SK-N-SH treated with all-trans-retinoic acid at 6 μM for 48 hours (cell line): ENCODE results near the gene CHST15.

Source experiments
- ATAC-seq: fragments of 200-7000 bp; cut with Tn5 transposase; 3 replicates; pipeline ENCODE4 v1.9.1; 2020; ENCODE audit warnings: mild to moderate bottlenecking, moderate library complexity
- ARNTL ChIP-seq: fragments of 450-650 bp; formaldehyde crosslinking; IDR thresholded peaks from 2 replicates; pipeline ENCODE4 v1.5.0; 2020; ENCODE audit warnings: low read depth, mild to moderate bottlenecking, moderate library complexity, borderline replicate concordance
- BACH2 ChIP-seq: fragments of 250-450 bp; sonication (Bioruptor Pico); IDR thresholded peaks from 2 replicates; pipeline ENCODE4 v1.9.0; 2021; ENCODE audit warnings: mild to moderate bottlenecking, borderline replicate concordance
- GLIS3 ChIP-seq: fragments of 250-450 bp; sonication (Bioruptor Pico); IDR thresholded peaks from 2 replicates; pipeline ENCODE4 v1.5.0; 2020; ENCODE audit warnings: mild to moderate bottlenecking, moderate library complexity
- ISL1 ChIP-seq: fragments of 250-450 bp; sonication (Bioruptor Pico); IDR thresholded peaks from 2 replicates; pipeline ENCODE4 v2.1.2; 2022; ENCODE audit warnings: mild to moderate bottlenecking, moderate library complexity
- OSR1 ChIP-seq: fragments of 250-450 bp; sonication (Bioruptor Pico); IDR thresholded peaks from 2 replicates; pipeline ENCODE4 v1.8.0; 2022; ENCODE audit warnings: moderate library complexity, mild to moderate bottlenecking, inconsistent platforms
- PPARA ChIP-seq: fragments of 250-450 bp; sonication (Bioruptor Pico); IDR thresholded peaks from 2 replicates; pipeline ENCODE4 v1.5.0; 2020; ENCODE audit warnings: mild to moderate bottlenecking, borderline replicate concordance
- RARB ChIP-seq: fragments of 250-450 bp; sonication (Bioruptor Pico); IDR thresholded peaks from 2 replicates; pipeline ENCODE4 v1.8.0; 2021; ENCODE audit warnings: mild to moderate bottlenecking, moderate library complexity
- SNAI2 ChIP-seq: fragments of 250-450 bp; sonication (Bioruptor Pico); IDR thresholded peaks from 2 replicates; pipeline ENCODE4 v1.5.0; 2020; ENCODE audit warnings: mild to moderate bottlenecking, moderate library complexity
- TCF4 ChIP-seq: fragments of 250-450 bp; sonication (Bioruptor Pico); IDR thresholded peaks from 2 replicates; pipeline ENCODE4 v1.8.0; 2021; ENCODE audit warnings: mild to moderate bottlenecking, moderate library complexity, borderline replicate concordance
- TOX ChIP-seq: fragments of 250-450 bp; sonication (Bioruptor Pico); IDR thresholded peaks from 2 replicates; pipeline ENCODE4 v1.8.0; 2021; ENCODE audit warnings: mild to moderate bottlenecking, moderate library complexity, borderline replicate concordance
- ZC3H10 ChIP-seq: fragments of 250-450 bp; sonication (Bioruptor Pico); IDR thresholded peaks from 2 replicates; pipeline ENCODE4 v1.5.1; 2021; ENCODE audit warnings: mild to moderate bottlenecking, moderate library complexity
- ZFP3 ChIP-seq: fragments of 250-450 bp; sonication (Bioruptor Pico); IDR thresholded peaks from 2 replicates; pipeline ENCODE4 v1.5.0; 2020; ENCODE audit warnings: mild to moderate bottlenecking, moderate library complexity
- ZFP30 ChIP-seq: fragments of 450-650 bp; formaldehyde crosslinking; IDR thresholded peaks from 2 replicates; pipeline ENCODE4 v1.5.0; 2022; ENCODE audit warnings: mild to moderate bottlenecking, moderate library complexity
- ZNF565 ChIP-seq: fragments of 450-650 bp; formaldehyde crosslinking; conservative IDR thresholded peaks from 2 replicates; pipeline ENCODE4 v1.5.0; 2020; ENCODE audit warnings: low read depth, mild to moderate bottlenecking, moderate library complexity
- ZNF70 ChIP-seq: fragments of 450-650 bp; formaldehyde crosslinking; IDR thresholded peaks from 2 replicates; pipeline ENCODE4 v1.5.0; 2020; ENCODE audit warnings: mild to moderate bottlenecking, moderate library complexity
- TF ChIP-seq, protein P1 (sequence below): fragments of 250-450 bp; sonication (Bioruptor Pico); IDR thresholded peaks from 2 replicates; pipeline ENCODE4 v1.8.0; 2020; ENCODE audit warnings: mild to moderate bottlenecking, moderate library complexity, borderline replicate concordance
- TF ChIP-seq, protein P2 (sequence below): fragments of 250-450 bp; sonication (Bioruptor Pico); IDR thresholded peaks from 2 replicates; pipeline ENCODE4 v1.5.1; 2020; ENCODE audit warnings: low read depth, mild to moderate bottlenecking, moderate library complexity
- TF ChIP-seq, protein P3 (sequence below): fragments of 250-450 bp; sonication (Bioruptor Pico); IDR thresholded peaks from 2 replicates; pipeline ENCODE4 v1.5.0; 2020; ENCODE audit warnings: mild to moderate bottlenecking, moderate library complexity
- TF ChIP-seq, protein P4 (sequence below): fragments of 250-450 bp; sonication (Bioruptor Pico); IDR thresholded peaks from 2 replicates; pipeline ENCODE4 v1.5.1; 2021; ENCODE audit warnings: mild to moderate bottlenecking, moderate library complexity
- TF ChIP-seq, protein P5 (sequence below): fragments of 250-450 bp; sonication (Bioruptor Pico); IDR thresholded peaks from 2 replicates; pipeline ENCODE4 v1.8.0; 2021; ENCODE audit warnings: low read depth, mild to moderate bottlenecking, moderate library complexity, borderline replicate concordance

The CHST15 gene

DNA sequence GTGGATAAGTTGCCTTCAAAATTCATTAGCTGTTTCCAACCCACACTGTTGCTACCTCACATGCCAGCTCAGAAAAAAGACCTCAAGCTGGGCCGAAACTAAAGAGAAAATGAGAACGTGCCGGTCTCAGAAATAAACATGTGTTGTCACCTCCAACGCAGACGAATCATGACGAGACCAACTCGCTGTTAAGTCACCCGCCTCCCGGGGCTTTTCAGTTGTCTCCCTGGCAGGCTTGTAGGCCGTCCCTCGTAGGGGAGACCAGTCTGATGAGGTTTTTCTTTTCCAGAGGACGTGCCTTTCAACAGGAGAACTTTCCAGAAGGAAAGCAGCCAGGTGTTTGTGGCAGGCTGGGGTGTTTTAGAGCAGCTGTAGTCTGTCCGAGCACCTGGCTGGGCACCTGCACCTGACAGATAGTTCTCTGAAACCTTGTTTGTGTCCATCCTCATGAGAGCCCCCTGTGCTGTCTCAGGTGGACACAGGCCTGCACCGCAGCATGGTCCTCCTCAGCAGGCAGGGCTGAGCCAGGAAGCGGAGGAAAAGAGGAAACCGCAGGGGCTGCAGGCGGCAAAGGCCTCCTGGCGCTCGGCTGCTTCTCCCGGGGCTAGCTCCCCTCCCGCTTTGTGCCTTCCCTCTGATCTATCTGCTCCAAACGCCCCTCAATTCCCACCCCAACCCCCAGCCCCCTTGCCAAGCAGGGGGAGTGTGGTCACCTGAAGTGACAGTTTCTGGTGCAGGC, 78.8 kb downstream of the CHST15 start:
- TF ChIP-seq TOX = no peak
- no peak for TF ChIP-seq ZC3H10 (CRISPR knock-in tag)
- TF ChIP-seq BACH2 (CRISPR knock-in tag) = no peak
- TF ChIP-seq SNAI2 = no peak
- TF ChIP-seq ZFP30 = no peak
- TF ChIP-seq, protein P1, sequence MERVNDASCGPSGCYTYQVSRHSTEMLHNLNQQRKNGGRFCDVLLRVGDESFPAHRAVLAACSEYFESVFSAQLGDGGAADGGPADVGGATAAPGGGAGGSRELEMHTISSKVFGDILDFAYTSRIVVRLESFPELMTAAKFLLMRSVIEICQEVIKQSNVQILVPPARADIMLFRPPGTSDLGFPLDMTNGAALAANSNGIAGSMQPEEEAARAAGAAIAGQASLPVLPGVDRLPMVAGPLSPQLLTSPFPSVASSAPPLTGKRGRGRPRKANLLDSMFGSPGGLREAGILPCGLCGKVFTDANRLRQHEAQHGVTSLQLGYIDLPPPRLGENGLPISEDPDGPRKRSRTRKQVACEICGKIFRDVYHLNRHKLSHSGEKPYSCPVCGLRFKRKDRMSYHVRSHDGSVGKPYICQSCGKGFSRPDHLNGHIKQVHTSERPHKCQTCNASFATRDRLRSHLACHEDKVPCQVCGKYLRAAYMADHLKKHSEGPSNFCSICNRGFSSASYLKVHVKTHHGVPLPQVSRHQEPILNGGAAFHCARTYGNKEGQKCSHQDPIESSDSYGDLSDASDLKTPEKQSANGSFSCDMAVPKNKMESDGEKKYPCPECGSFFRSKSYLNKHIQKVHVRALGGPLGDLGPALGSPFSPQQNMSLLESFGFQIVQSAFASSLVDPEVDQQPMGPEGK (CRISPR knock-in tag) = no peak
- TF ChIP-seq ZNF565 = no peak
- no peak for TF ChIP-seq ZNF70
- no peak for TF ChIP-seq PPARA (CRISPR knock-in tag)
- TF ChIP-seq, protein P2, sequence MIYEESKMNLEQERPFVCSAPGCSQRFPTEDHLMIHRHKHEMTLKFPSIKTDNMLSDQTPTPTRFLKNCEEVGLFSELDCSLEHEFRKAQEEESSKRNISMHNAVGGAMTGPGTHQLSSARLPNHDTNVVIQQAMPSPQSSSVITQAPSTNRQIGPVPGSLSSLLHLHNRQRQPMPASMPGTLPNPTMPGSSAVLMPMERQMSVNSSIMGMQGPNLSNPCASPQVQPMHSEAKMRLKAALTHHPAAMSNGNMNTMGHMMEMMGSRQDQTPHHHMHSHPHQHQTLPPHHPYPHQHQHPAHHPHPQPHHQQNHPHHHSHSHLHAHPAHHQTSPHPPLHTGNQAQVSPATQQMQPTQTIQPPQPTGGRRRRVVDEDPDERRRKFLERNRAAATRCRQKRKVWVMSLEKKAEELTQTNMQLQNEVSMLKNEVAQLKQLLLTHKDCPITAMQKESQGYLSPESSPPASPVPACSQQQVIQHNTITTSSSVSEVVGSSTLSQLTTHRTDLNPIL (CRISPR knock-in tag) = no peak
- TF ChIP-seq TCF4 = no peak
- TF ChIP-seq, protein P3, sequence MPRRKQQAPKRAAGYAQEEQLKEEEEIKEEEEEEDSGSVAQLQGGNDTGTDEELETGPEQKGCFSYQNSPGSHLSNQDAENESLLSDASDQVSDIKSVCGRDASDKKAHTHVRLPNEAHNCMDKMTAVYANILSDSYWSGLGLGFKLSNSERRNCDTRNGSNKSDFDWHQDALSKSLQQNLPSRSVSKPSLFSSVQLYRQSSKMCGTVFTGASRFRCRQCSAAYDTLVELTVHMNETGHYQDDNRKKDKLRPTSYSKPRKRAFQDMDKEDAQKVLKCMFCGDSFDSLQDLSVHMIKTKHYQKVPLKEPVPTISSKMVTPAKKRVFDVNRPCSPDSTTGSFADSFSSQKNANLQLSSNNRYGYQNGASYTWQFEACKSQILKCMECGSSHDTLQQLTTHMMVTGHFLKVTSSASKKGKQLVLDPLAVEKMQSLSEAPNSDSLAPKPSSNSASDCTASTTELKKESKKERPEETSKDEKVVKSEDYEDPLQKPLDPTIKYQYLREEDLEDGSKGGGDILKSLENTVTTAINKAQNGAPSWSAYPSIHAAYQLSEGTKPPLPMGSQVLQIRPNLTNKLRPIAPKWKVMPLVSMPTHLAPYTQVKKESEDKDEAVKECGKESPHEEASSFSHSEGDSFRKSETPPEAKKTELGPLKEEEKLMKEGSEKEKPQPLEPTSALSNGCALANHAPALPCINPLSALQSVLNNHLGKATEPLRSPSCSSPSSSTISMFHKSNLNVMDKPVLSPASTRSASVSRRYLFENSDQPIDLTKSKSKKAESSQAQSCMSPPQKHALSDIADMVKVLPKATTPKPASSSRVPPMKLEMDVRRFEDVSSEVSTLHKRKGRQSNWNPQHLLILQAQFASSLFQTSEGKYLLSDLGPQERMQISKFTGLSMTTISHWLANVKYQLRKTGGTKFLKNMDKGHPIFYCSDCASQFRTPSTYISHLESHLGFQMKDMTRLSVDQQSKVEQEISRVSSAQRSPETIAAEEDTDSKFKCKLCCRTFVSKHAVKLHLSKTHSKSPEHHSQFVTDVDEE = no peak
- TF ChIP-seq, protein P4, sequence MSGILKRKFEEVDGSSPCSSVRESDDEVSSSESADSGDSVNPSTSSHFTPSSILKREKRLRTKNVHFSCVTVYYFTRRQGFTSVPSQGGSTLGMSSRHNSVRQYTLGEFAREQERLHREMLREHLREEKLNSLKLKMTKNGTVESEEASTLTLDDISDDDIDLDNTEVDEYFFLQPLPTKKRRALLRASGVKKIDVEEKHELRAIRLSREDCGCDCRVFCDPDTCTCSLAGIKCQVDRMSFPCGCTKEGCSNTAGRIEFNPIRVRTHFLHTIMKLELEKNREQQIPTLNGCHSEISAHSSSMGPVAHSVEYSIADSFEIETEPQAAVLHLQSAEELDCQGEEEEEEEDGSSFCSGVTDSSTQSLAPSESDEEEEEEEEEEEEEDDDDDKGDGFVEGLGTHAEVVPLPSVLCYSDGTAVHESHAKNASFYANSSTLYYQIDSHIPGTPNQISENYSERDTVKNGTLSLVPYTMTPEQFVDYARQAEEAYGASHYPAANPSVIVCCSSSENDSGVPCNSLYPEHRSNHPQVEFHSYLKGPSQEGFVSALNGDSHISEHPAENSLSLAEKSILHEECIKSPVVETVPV (CRISPR knock-in tag) = no peak
- TF ChIP-seq, protein P5, sequence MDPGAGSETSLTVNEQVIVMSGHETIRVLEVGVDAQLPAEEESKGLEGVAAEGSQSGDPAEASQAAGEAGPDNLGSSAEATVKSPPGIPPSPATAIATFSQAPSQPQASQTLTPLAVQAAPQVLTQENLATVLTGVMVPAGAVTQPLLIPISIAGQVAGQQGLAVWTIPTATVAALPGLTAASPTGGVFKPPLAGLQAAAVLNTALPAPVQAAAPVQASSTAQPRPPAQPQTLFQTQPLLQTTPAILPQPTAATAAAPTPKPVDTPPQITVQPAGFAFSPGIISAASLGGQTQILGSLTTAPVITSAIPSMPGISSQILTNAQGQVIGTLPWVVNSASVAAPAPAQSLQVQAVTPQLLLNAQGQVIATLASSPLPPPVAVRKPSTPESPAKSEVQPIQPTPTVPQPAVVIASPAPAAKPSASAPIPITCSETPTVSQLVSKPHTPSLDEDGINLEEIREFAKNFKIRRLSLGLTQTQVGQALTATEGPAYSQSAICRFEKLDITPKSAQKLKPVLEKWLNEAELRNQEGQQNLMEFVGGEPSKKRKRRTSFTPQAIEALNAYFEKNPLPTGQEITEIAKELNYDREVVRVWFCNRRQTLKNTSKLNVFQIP (CRISPR knock-in tag) = no peak
- TF ChIP-seq ZFP3 = no peak
- no peak for TF ChIP-seq RARB (CRISPR knock-in tag)
- TF ChIP-seq ARNTL (CRISPR knock-in tag) = no peak
- no peak for TF ChIP-seq ISL1 (CRISPR knock-in tag)
- TF ChIP-seq OSR1 = no peak
- no peak for TF ChIP-seq GLIS3 (CRISPR knock-in tag)
- TF ChIP-seq, all 23 proteins: peak for 0
- no peak for ATAC-seq

DNA sequence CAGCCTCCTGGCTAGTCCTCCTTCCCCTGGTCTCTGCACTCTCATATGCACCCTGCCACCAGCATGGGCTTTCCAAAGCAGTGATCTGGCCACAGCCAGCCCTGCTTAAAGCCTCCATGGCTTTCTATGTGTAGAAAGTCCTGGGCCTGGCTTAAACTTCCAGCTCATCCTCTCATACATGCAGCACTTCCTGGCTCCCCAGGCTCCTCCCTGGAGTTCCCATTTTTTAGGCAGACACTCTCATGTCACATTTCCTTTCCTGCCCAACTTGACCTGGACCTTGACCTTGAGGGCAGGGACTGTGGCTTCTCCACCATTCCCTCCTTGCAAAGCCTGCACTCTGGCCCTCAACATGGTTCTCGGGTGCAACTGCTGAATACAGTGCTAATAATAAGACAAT, 79.5 kb downstream of the CHST15 start:
- no peak for ATAC-seq

More for the DNA sequence above, 79.5 kb downstream of the CHST15 start:
- TF ChIP-seq ZFP30 (no peak), TCF4 (no peak), BACH2 (CRISPR knock-in tag) (no peak), TOX (no peak), ZFP3 (no peak)
- TF ChIP-seq, protein P4 (CRISPR knock-in tag) = no peak
